22Rv1 (cell line): Measurements from ENCODE around the gene RNF213.

ENCODE experiments used
- CTCF ChIP-seq: fragments of 450-650 bp; IDR thresholded peaks from 2 replicates; pipeline ENCODE4 v1.5.1; 2017; ENCODE audit warnings: mild to moderate bottlenecking
- ZFX ChIP-seq: fragments of 450-650 bp; IDR thresholded peaks from 2 replicates; pipeline ENCODE4 v1.6.1; 2017; ENCODE audit warnings: antibody characterized with exemption, borderline replicate concordance

DNA sequence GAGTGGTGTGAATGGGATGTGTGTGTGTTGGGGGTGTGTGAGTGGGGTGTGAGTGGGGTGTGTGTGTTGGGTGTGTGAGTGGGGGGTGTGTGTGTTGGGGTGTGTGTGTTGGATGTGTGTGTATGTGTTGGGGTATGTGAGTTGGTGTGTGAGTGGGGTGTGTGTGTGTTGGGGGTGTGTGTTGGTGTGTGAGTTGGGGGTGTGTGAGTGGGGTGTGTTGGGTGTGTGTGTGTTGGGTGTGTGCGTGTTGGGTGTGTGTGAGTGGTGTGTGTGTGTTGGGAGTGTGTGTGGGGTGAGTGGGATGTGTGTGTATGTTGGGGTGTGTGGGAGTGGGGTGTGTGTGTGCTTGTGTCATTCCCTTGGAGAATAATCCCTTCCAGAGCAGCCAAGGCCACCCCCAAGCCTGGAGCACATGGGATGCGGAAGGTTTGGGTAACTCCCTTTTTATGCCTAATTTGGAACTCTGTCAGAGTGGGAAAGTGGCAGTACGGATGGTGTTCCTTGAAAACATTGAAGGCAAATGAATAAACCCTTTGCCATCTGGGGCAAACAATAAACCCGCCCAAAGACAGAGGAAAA, 14.3 kb downstream of the RNF213 start:
- no peak for TF ChIP-seq CTCF
- TF ChIP-seq ZFX, result no peak
